B cell (primary cell): ENCODE data around the gene HYOU1. TPM values are rescaled to one million over a fixed set of nuclear protein-coding genes. Genes with fewer than 3 reads are reported as not detected.

Experiments
- ATAC-seq: fragments of 200-7000 bp; cut with Tn5 transposase; one replicate; pipeline ENCODE4 v1.10.0; 2021; ENCODE audit warnings: low read depth, mild to moderate bottlenecking, moderate number of reproducible peaks, moderate library complexity
- CTCF ChIA-PET: fragments of 350-600 bp; sonication (Branson Sonifier 250); formaldehyde crosslinking; loops from one replicate; lab custom pipeline; 2021; ENCODE audit warnings: antibody characterized with exemption, inconsistent platforms; lab: Charles Lee
- POLR2A ChIA-PET: fragments of 350-600 bp; sonication (Branson Sonifier 250); formaldehyde crosslinking; loops from one replicate; lab custom pipeline; 2021; ENCODE audit warnings: antibody characterized with exemption; lab: Charles Lee
- DNase-seq: peaks from one replicate; pipeline ENCODE4 v3.0.0; 2013
- H2AFZ ChIP-seq: 2 replicates; pipeline ENCODE4 v1.6.1; 2012; ENCODE audit warnings: mild to moderate bottlenecking, low read depth, low read length; ENCODE audit not compliant: insufficient read depth, poor library complexity, severe bottlenecking
- H3K27ac ChIP-seq, 2 donors: 1 replicate in 1 of 2; 2 replicates in 1 of 2; pipeline ENCODE4 v1.5.1; 2012 to 2013; ENCODE audit warnings: low read length in 2 of 2, mild to moderate bottlenecking in 2 of 2, moderate library complexity in 1 of 2
- H3K27me3 ChIP-seq, 4 experiments: fragments of 200-600 bp in 1 of 4; sonication (generic) in 1 of 4; replicated peaks in 1 of 4; 1 replicate in 2 of 4; 2 replicates in 2 of 4; pipeline versions ENCODE4 v1.6.1 to v1.7.0; 2013 to 2016; ENCODE audit warnings: low read length in 3 of 4, mild to moderate bottlenecking in 2 of 4, mixed read lengths in 1 of 4, moderate library complexity in 1 of 4; ENCODE audit not compliant: insufficient read depth in 4 of 4, control insufficient read depth in 3 of 4; ENCODE audit errors: control extremely low read depth in 1 of 4
- H3K36me3 ChIP-seq, 2 experiments: replicated peaks in 1 of 2; 1 replicate in 1 of 2; 2 replicates in 1 of 2; pipeline versions ENCODE4 v1.6.1 to v1.7.1; 2013; ENCODE audit warnings: low read length in 1 of 2; ENCODE audit not compliant: insufficient read depth in 2 of 2, control insufficient read depth in 1 of 2; ENCODE audit errors: control extremely low read depth in 1 of 2, extremely low read depth in 1 of 2
- H3K4me1 ChIP-seq, 2 donors: fragments of 200-600 bp in 1 of 2; sonication (generic) in 1 of 2; 1 replicate in 1 of 2; 2 replicates in 1 of 2; pipeline versions ENCODE4 v1.5.1 to v1.6.1; 2013 to 2017; ENCODE audit warnings: low read length in 2 of 2; ENCODE audit not compliant: control insufficient read depth in 2 of 2, insufficient read depth in 2 of 2
- H3K4me2 ChIP-seq: replicated peaks from 2 replicates; pipeline ENCODE3; 2012; ENCODE audit warnings: mild to moderate bottlenecking, low read depth, low read length; ENCODE audit not compliant: poor library complexity, severe bottlenecking
- H3K4me3 ChIP-seq, 5 experiments: fragments of 200-600 bp in 1 of 5; sonication (generic) in 1 of 5; 1 replicate in 3 of 5; 2 replicates in 2 of 5; pipeline versions ENCODE4 v1.5.1 to v1.7.0; 2011 to 2016; ENCODE audit warnings: low read length in 4 of 5, mild to moderate bottlenecking in 4 of 5, low read depth in 2 of 5, control low read depth in 1 of 5, moderate library complexity in 1 of 5; ENCODE audit not compliant: insufficient read depth in 1 of 5; ENCODE audit errors: control extremely low read depth in 1 of 5, extremely low read depth in 1 of 5
- H3K79me2 ChIP-seq: fragments of 200-600 bp; sonication (generic); one replicate; pipeline ENCODE4 v1.6.0; 2016; ENCODE audit warnings: low read length; ENCODE audit not compliant: control insufficient read depth, insufficient read depth
- H3K9ac ChIP-seq: fragments of 200-600 bp; sonication (generic); 2 replicates; pipeline ENCODE4 v1.6.1; 2017; ENCODE audit warnings: mild to moderate bottlenecking, low read length, moderate library complexity
- H3K9me3 ChIP-seq, 3 donors: one replicate each; pipeline versions ENCODE4 v1.6.1 to v1.7.1; 2013; ENCODE audit warnings: low read length in 2 of 3; ENCODE audit not compliant: control insufficient read depth in 2 of 3, insufficient read depth in 1 of 3; ENCODE audit errors: control extremely low read depth in 1 of 3
- H4K20me1 ChIP-seq: 2 replicates; pipeline ENCODE4 v1.6.0; 2012; ENCODE audit warnings: mild to moderate bottlenecking, low read length; ENCODE audit not compliant: insufficient read depth, control insufficient read depth, poor library complexity, severe bottlenecking
- H3K27ac Mint-ChIP-seq: one replicate; pipeline ENCODE4 v1.8.0; 2021; ENCODE audit warnings: mixed read lengths
- H3K27me3 Mint-ChIP-seq: one replicate; pipeline ENCODE4 v1.8.0; 2021; ENCODE audit warnings: mixed read lengths
- H3K4me1 Mint-ChIP-seq: one replicate; pipeline ENCODE4 v1.8.0; 2021; ENCODE audit warnings: mixed read lengths
- H3K4me3 Mint-ChIP-seq: one replicate; pipeline ENCODE4 v1.8.0; 2021; ENCODE audit warnings: mixed read lengths
- H3K9me3 Mint-ChIP-seq: one replicate; pipeline ENCODE4 v1.8.0; 2022; ENCODE audit warnings: mixed read lengths; ENCODE audit not compliant: insufficient read depth
- EZH2 ChIP-seq: IDR thresholded peaks from 2 replicates; pipeline ENCODE4 v1.6.1; 2012; ENCODE audit warnings: borderline replicate concordance, low read depth, mild to moderate bottlenecking, moderate library complexity, low read length; ENCODE audit not compliant: insufficient read depth, poor library complexity, severe bottlenecking
- WGBS: methylation state at CpG from one replicate; pipeline ENCODE4 v1.1.5; 2013; ENCODE audit warnings: missing lambda C conversion rate; ENCODE audit not compliant: insufficient coverage; 5-methylcytosine and 5-hydroxymethylcytosine counted together
- intact Hi-C: fragments of 100-400 bp; cut with micrococcal nuclease; formaldehyde crosslinking; loops from one replicate; pipeline ENCODE4 v1.10.0; 2022
- polyA plus RNA-seq: library from polyadenylated mRNA; depleted of rRNA; stranded (reverse); fragments of >200 nt; gene quantifications from 2 replicates; pipeline ENCODE4 v1.2.3, GENCODE V29; 2012
- total RNA-seq, 2 donors: library from RNA; stranded (reverse); fragments of 120-200 nt in 1 of 2; gene quantifications; 1 replicate in 1 of 2; 2 replicates in 1 of 2; pipeline versions ENCODE4 v1.2.3 to v1.2.4, GENCODE V29; 2013 to 2022
- TF ChIP-seq, protein P1 (sequence below): fragments of 200-600 bp; IDR thresholded peaks from one replicate; pipeline ENCODE4 v1.8.0; 2022; ENCODE audit warnings: antibody characterized with exemption, mild to moderate bottlenecking

Gene HYOU1
- total and polyA plus RNA-seq, 2 donors (not counting 1 experiment from before 2014, with no cell fraction given) = 38.5 to 48.7 TPM

DNA sequence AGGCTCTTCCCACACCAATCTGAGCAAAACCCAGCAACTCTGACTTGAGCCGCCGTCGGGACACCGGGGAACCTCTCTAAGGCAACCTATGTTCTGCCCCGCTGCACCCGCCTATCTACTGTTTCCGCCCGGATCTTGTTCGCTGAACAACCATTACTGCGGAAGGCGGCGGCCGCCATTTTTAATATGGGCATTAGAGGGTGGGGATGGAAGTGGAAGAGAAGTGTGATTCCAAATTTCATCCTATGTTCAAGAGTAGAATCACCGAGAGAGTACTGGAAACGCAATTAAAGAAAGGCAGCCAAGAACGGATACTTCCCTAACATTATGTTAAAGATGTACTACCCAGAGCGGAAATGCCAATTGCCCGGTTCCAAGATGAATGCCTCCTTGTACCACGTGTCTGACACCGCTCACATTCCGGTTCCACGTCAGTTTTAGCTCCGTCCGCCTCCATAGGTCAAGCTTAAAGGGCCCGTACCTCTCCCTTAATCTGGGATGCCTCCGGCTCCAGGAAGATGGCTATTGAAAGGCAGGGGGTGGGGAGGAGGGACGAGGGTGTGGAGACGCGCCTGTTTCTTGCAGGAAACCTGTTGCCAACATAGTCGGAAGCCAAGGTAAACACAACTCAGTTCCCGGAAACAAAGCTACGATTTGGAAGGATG, 44.9 kb upstream of the HYOU1 start, which contains the start of gene DPAGT1:
TSS of gene DPAGT1 (minus strand) at position 95 of the 665 bp plus-strand sequence. CDS start 198 bp downstream, outside the sequence.
- H3K4me1 ChIP-seq = peaks cover 33 to 46% of the 10 kb centered on the region in 2 donors
- H3K79me2 ChIP-seq = peaks cover 26% of the 10 kb centered on the region
- H2AFZ ChIP-seq = peak within 1 kb of the TSS; percentile 94
- H3K9me3 Mint-ChIP-seq = no peaks in the 10 kb centered on the region
- DNase-seq (peak; percentile 93), ATAC-seq (peak; percentile 84)
- no peaks in the 10 kb centered on the region for H4K20me1 ChIP-seq
- H3K27me3 ChIP-seq = no peaks in the 10 kb centered on the region
- H3K27ac Mint-ChIP-seq = peak within 1 kb of the TSS; percentile 98
- intact Hi-C loops = loop anchor here (1.0 to 2.0 kb wide), 6 partner anchors 17 to 104 kb away; partner anchors contain the start of genes CENATAC, HINFP, HYOU1 and RPS25
- H3K9ac ChIP-seq = peak within 1 kb of the TSS; percentile 86
- TF ChIP-seq, protein P1, sequence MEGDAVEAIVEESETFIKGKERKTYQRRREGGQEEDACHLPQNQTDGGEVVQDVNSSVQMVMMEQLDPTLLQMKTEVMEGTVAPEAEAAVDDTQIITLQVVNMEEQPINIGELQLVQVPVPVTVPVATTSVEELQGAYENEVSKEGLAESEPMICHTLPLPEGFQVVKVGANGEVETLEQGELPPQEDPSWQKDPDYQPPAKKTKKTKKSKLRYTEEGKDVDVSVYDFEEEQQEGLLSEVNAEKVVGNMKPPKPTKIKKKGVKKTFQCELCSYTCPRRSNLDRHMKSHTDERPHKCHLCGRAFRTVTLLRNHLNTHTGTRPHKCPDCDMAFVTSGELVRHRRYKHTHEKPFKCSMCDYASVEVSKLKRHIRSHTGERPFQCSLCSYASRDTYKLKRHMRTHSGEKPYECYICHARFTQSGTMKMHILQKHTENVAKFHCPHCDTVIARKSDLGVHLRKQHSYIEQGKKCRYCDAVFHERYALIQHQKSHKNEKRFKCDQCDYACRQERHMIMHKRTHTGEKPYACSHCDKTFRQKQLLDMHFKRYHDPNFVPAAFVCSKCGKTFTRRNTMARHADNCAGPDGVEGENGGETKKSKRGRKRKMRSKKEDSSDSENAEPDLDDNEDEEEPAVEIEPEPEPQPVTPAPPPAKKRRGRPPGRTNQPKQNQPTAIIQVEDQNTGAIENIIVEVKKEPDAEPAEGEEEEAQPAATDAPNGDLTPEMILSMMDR = no peak
- no peak for TF ChIP-seq EZH2
- peak within 1 kb of the TSS; percentile 88 for H3K4me2 ChIP-seq
- peaks cover 8 to 15% of the 10 kb centered on the region in 2 experiments for H3K36me3 ChIP-seq
- ChIA-PET CTCF (interaction anchor here (0.7 to 1.5 kb wide), 11 partner anchors 16 to 412 kb away, joined by 3 to 9 read pairs (median 3); partner anchors contain the start of genes HMBS, NLRX1 and VPS11), POLR2A (interaction anchor here (0.6 to 2.0 kb wide), 12 partner anchors 9 to 531 kb away, joined by 3 to 11 read pairs (median 6); partner anchors contain the start of genes HINFP, HMBS, RPS25 and SLC37A4)
- WGBS = 0% methylated on average over 22 of the region's 32 CpGs
- H3K4me3 Mint-ChIP-seq = peak within 1 kb of the TSS; percentile 93
- peak within 1 kb of the TSS; percentile 88 to 91 for H3K27ac ChIP-seq
- peak within 1 kb of the TSS; percentile 75 to 100 (median 89) for H3K4me3 ChIP-seq
- no peaks in the 10 kb centered on the region for H3K27me3 Mint-ChIP-seq
- no peaks in the 10 kb centered on the region for H3K9me3 ChIP-seq
- peaks cover 61% of the 10 kb centered on the region for H3K4me1 Mint-ChIP-seq
